Muscle layer of duodenum (tissue), 2 donors: ENCODE results near the gene ARHGDIG.
"Not testable (repeated sequence)": the region's sequence is repeated elsewhere in the genome, so short reads cannot be mapped to it uniquely, and the experiment has no call there.

Experiments used
- H3K27ac ChIP-seq: one replicate; pipeline ENCODE4 v1.7.0; 2013; ENCODE audit warnings: mild to moderate bottlenecking, low read length
- H3K27me3 ChIP-seq: one replicate; pipeline ENCODE4 v1.7.0; 2013; ENCODE audit warnings: low read depth, mild to moderate bottlenecking, control low read depth, low read length
- H3K36me3 ChIP-seq, 2 donors: one replicate each; pipeline ENCODE4 v1.7.0; 2013; ENCODE audit warnings: low read length in 2 of 2, control low read depth in 1 of 2, mild to moderate bottlenecking in 1 of 2; ENCODE audit not compliant: insufficient read depth in 2 of 2, control insufficient read depth in 1 of 2
- H3K4me1 ChIP-seq, 2 donors: one replicate each; pipeline ENCODE4 v1.7.0; 2013; ENCODE audit warnings: low read length in 2 of 2, mild to moderate bottlenecking in 2 of 2, control low read depth in 1 of 2, moderate library complexity in 1 of 2; ENCODE audit not compliant: insufficient read depth in 2 of 2, control insufficient read depth in 1 of 2
- H3K4me3 ChIP-seq, 2 donors: one replicate each; pipeline ENCODE4 v1.7.0; 2013; ENCODE audit warnings: low read length in 2 of 2, low read depth in 1 of 2, mild to moderate bottlenecking in 1 of 2
- H3K9me3 ChIP-seq, 2 donors: one replicate each; pipeline ENCODE4 v1.7.0; 2013; ENCODE audit warnings: low read length in 2 of 2, control low read depth in 1 of 2, mild to moderate bottlenecking in 1 of 2; ENCODE audit not compliant: control insufficient read depth in 1 of 2
- donor health status: healthy.

Gene ARHGDIG

GRCh38 chr16:264440-264951, 15.9 kb upstream of the ARHGDIG start:
- H3K9me3 ChIP-seq: no peaks in the 10 kb centered on the region
- peaks cover 2 to 55% of the 10 kb centered on the region in 2 donors for H3K36me3 ChIP-seq
- no peak overlapping the region for H3K4me3 ChIP-seq
- no peak overlapping the region for H3K27ac ChIP-seq
- no peaks in the 10 kb centered on the region for H3K4me1 ChIP-seq
- H3K27me3 ChIP-seq: no peaks in the 10 kb centered on the region

DNA sequence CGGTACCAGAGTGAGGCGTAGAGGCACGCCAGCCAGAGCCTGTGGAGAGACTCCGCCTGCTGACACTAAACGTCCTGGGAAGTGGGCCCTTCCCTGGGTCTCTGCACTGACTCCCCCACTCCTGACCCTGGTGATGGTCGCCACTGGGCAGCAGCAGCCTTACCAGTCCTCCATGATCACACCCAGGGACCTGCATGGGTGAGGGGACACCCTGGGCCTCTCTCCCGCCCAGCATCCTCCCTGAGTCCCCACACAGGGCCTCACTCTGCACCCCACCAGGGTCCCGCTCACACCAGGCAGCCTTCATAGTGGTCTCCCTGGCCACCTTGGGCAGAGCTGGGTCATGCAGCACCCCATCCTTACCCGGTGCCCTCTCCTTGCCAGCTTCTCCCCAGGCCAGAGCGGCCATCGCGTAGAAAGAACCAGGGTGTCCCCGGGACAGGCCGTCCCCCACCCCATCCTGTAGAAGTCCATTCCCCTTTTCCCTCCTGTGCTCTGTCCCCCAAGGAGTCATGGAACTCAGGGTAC, 15.3 kb upstream of the ARHGDIG start:
- Histone ChIP-seq H3K27me3 (no peaks in the 10 kb centered on the region), H3K36me3 (peaks cover 0 to 49% of the 10 kb centered on the region in 2 donors), H3K4me3 (no peak overlapping the region), H3K4me1 (no peaks in the 10 kb centered on the region), H3K9me3 (no peaks in the 10 kb centered on the region), H3K27ac (no peak overlapping the region)

DNA sequence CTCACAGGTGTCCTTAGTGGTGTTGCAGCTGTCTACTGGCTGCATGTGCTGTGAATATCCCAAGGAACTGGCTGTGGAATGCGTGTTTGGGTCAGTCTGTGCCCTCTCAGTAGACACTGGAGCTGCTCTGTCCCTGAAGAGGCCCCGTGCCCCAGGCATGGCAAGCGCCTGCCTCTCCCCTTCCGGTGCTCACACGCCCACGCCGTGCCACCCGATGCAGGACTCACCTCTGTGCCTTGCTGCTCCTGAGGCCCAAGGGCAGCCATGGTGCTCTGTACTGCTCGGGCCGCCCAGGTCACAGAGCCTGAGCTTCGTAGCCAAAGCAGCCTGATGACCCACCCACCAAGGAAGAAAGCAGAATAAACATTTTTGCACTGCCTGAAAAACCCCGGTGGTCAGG, 14.7 kb upstream of the ARHGDIG start:
- Histone ChIP-seq H3K27ac (no peak overlapping the region), H3K36me3 (peaks cover 0 to 43% of the 10 kb centered on the region in 2 donors), H3K27me3 (no peaks in the 10 kb centered on the region), H3K4me3 (no peak overlapping the region), H3K9me3 (no peaks in the 10 kb centered on the region), H3K4me1 (no peaks in the 10 kb centered on the region)

DNA sequence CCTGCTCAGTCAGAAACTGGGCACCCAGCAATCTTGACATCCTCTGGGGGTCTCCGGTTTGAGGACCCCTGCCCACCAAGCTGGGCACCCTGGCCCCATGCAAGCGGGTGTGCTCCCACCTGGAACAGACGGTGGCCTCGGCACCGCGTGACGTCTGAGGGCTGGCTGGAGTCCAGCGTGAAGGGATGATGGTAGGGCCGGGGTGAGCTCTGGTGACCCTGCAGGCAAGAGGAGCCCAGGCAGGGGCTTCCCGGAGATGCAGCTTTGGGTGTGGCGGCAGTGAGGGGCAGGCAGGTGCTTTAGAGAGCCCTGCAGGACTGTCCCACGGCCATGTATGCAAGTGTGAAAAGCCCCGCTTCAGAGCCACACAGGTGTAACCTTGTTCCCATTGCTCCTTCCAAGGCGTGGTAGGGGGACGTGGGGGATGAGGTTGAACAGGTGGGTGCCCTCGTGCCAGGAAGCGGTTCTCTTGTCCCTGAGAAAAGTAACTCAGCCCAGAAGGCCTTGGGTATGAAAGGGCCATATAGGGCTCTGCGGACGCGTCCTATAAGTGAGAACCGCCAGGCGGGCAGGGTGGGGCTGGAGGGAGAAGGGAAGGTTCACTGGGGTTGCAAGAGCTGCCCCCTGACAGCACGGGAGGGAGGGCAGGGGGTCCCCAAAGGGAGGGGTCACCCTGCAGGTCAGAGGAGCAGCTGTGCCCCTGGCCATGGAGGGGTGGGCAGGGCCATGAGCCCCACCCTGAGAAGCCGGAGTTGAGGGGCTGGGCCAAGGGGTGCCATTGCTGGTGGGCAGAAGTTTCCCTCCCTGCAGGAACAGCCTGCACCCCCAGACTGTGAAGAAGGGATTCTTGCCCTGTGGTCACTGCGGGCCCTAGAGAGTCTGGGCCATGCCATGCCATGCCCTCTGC, 13.9 kb upstream of the ARHGDIG start:
- Histone ChIP-seq H3K27me3 (no peaks in the 10 kb centered on the region), H3K9me3 (no peaks in the 10 kb centered on the region), H3K27ac (no peak overlapping the region), H3K4me3 (no peak overlapping the region), H3K4me1 (no peaks in the 10 kb centered on the region), H3K36me3 (peaks cover 0 to 36% of the 10 kb centered on the region in 2 donors)

- H3K27ac ChIP-seq, H3K9me3 ChIP-seq, H3K27me3 ChIP-seq, H3K4me3 ChIP-seq, H3K4me1 ChIP-seq: not testable (repeated sequence)
- peaks cover 0 to 25% of the 10 kb centered on the region in 2 donors for H3K36me3 ChIP-seq
Observed at GRCh38 chr16:267562-267961, 12.8 kb upstream of the ARHGDIG start.

DNA sequence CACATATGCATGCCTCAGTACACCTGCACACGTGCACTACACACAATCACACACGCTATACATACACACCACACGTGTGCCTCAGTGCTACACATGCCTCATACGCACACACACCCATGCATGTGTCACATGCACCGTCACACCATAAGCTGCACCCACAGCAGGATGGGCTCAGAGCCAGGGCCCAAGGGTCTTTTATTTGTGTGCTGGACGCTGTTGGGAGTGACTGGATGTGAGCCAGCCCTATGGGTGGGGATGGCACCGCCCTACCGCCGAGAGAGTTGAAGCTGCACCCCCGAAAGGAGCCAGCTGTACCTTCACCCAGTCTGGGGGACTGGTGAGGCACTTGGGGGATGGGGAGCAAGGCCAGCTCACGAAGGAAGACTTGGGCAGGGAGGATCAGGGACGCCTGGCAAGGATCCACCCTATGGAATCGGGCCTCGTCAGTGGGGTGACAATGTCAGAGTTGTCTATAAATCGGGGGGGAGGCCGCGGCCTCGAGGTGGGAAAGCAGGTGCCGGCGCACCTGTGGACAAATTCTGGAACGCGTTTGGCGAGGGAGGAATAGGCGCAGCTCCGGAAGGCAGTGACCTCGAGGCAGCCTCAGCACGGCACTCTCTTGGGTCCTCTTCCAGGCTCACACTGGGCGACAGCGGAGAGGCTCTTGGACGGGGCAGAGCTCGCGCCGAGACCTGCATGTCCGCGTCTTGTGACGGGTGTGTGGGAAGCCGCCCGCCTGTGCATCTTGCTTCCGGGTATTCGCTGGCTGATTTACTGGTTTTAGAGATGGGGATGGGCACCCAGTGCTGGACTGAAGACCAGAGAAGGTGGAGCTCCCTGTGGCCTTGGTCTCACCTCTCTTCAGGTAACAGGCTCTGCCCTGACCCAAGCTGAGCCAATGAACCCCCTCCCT, 12.0 kb upstream of the ARHGDIG start:
- no peaks in the 10 kb centered on the region for H3K27me3 ChIP-seq
- no peaks in the 10 kb centered on the region for H3K4me1 ChIP-seq
- peak overlapping the region; percentile 39 for H3K27ac ChIP-seq
- H3K4me3 ChIP-seq: no peak overlapping the region
- peaks cover 0 to 20% of the 10 kb centered on the region in 2 donors for H3K36me3 ChIP-seq
- H3K9me3 ChIP-seq: no peaks in the 10 kb centered on the region

DNA sequence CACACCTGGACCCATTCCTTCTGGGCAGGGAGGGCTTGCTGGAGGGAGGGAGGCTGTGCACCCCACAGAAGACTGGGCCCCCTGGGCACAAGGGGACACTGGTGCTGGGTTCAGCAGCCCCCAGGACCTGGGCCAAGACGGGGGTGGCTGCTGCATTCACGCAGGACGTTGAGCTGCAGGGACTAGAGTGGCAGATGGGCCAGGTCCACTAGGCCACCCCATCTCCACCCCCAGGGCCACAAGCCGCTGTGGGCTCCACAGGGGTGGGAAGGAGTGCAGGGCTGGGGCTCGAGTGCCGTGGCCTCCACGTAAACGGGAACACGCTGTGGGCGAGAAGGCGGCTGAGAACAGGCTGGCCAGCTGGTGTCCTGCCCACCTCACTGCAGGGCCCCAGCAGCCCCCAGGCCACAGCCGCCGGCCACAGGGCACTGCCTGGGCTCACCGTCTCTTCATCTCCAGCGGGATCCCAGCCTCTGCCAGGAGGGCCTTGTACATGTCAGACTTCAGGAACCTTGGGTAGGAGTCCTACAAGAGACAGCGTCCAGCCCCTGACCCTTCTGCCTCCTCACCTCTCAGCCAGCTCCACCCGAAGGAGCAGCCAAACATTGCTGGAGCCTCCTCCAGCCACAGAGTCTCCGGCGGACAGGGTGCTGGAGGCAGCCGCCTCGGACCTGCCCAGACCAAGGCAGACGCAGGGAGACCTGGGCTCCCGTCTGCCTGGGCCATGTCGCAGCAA, 11.2 kb upstream of the ARHGDIG start:
- no peaks in the 10 kb centered on the region for H3K9me3 ChIP-seq
- H3K36me3 ChIP-seq: peaks cover 0 to 12% of the 10 kb centered on the region in 2 donors
- no peaks in the 10 kb centered on the region for H3K4me1 ChIP-seq
- H3K4me3 ChIP-seq: no peak overlapping the region
- no peak overlapping the region for H3K27ac ChIP-seq
- H3K27me3 ChIP-seq: no peaks in the 10 kb centered on the region

GRCh38 chr16:270381-271255, 9.8 kb upstream of the ARHGDIG start:
- Histone ChIP-seq H3K27ac (no peak overlapping the region), H3K4me1 (peaks cover 0 to 10% of the 10 kb centered on the region in 2 donors), H3K4me3 (no peak overlapping the region), H3K36me3 (no peaks in the 10 kb centered on the region), H3K27me3 (no peaks in the 10 kb centered on the region), H3K9me3 (no peaks in the 10 kb centered on the region)

DNA sequence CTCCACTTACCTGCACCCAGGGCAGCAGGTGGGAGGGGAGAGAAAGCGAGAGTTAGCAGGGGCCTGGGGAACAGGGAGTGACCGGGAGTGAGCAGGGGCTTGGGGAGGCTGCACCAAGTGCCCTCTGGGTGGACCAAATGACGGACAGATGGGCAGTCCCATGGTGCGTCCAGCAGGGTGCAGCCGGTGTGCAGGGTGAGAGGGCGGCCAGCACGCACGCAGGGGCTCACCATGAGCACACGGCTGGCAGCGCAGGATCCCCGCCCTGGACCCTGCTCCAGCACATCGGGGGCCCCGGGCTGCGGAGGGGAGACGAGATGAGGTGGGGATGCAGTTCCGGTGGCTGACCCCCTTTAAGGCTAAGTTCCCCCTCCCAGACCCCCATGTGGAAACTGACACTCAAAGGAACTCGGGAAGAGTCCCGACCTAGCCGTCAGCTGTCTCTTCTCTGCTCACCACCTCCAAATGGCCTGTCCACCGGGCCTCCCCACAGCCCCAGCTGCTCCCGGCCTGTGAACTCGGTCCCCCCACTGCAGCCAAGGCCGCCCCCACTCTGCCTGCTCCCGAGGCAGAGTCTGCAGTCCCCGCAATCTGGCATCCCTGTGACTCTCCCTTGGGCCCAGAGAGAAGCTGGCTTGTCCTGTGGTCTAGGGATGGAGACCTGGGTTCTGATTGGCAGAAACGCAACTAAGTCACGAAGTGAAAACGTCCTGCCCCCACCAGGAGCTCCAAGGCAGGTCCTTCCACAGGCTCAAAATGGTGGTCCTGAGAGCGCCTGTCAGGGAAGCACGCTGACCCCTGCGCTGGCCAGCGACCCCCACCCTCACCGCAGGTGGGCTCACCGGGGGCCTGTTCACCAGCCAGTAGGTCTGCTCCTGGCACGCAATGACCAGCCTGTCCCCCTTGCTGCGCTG, 7.5 kb upstream of the ARHGDIG start:
- Histone ChIP-seq H3K36me3 (no peaks in the 10 kb centered on the region), H3K4me3 (no peak overlapping the region), H3K9me3 (no peaks in the 10 kb centered on the region), H3K27ac (no peak overlapping the region), H3K27me3 (no peaks in the 10 kb centered on the region), H3K4me1 (peaks cover 0 to 15% of the 10 kb centered on the region in 2 donors)
